Measurements from ENCODE around the gene SORCS3.

Gene SORCS3

DNA sequence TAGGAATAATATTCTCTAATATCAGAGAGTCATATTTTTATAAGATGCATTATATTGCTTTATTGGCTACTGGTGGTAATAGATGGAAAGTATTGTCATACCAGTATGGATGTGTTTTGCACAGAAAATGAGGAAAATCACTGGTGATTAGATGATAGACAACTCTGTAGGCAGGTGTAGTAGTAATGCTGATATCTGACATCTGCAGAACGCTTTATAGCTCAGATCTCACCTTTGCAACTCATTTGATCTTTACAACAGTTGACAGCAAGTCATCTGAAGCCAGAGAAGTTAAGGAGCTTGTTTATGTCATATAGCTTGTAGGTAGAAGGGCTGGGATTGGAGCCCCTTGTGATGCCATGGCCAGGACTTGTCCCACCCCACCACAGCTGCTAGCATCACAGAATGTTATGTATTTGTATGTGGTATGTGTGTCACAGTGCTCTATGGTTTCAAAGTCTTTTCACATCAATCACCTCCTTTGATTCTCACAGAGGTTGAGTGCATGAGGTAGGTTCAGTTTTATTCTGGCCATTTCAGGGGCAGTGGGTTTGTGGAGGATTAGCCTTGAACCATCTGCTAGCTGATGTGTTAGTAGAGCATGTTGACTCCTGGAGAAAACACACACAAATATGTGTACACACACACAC lies 140.0 kb downstream of the SORCS3 start:
- TF ChIP-seq, protein P1, sequence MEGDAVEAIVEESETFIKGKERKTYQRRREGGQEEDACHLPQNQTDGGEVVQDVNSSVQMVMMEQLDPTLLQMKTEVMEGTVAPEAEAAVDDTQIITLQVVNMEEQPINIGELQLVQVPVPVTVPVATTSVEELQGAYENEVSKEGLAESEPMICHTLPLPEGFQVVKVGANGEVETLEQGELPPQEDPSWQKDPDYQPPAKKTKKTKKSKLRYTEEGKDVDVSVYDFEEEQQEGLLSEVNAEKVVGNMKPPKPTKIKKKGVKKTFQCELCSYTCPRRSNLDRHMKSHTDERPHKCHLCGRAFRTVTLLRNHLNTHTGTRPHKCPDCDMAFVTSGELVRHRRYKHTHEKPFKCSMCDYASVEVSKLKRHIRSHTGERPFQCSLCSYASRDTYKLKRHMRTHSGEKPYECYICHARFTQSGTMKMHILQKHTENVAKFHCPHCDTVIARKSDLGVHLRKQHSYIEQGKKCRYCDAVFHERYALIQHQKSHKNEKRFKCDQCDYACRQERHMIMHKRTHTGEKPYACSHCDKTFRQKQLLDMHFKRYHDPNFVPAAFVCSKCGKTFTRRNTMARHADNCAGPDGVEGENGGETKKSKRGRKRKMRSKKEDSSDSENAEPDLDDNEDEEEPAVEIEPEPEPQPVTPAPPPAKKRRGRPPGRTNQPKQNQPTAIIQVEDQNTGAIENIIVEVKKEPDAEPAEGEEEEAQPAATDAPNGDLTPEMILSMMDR (IDR thresholded peaks at IDR 0.05; ENCODE audit: low read length, missing control alignments) = no peak
- DNase-seq (ENCODE audit: low read depth) = no peak

DNA sequence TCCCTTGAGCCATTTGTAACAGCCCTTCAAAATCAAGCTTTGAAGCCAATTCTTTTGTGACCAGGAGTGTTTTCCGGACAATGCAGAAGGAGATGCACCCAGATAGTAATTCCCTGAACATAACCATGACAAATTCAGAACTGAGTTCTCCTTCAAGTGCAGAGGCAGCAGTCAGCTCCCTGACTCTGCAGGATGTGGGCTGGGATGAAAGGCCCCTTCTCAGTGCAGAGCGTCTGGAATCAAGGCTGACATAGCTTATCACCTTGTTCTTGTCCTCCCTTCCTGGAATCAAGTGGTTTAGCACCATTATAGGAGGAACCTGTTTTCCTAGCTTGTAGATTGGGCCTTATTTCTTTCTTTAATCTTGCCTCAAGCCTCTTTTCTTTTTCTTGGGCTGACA lies 143.4 kb downstream of the SORCS3 start:
- TF ChIP-seq, protein P1 (IDR thresholded peaks at IDR 0.05; ENCODE audit: low read length, missing control alignments) = no peak
- DNase-seq (ENCODE audit: low read depth) = no peak
- H3K4me3 ChIP-seq (replicated peaks; ENCODE audit: low read depth, low read length) = no peak overlapping the region

More for the DNA sequence above, 140.0 kb downstream of the SORCS3 start:
- no peak overlapping the region for H3K4me3 ChIP-seq (replicated peaks; ENCODE audit: low read depth, low read length)

- no peak overlapping the region for H3K4me3 ChIP-seq (replicated peaks; ENCODE audit: low read depth, low read length)
- TF ChIP-seq, protein P1 (IDR thresholded peaks at IDR 0.05; ENCODE audit: low read length, missing control alignments) = no peak
- no peak for DNase-seq (ENCODE audit: low read depth)
Observed at GRCh38 chr10:104791471-104791870, 150.4 kb downstream of the SORCS3 start.

- no peak overlapping the region for H3K4me3 ChIP-seq (replicated peaks; ENCODE audit: low read depth, low read length)
- no peak for DNase-seq (ENCODE audit: low read depth)
- TF ChIP-seq, protein P1 (IDR thresholded peaks at IDR 0.05; ENCODE audit: low read length, missing control alignments) = no peak
Observed at GRCh38 chr10:104795411-104795810, 154.3 kb downstream of the SORCS3 start.

- TF ChIP-seq, protein P1 (IDR thresholded peaks at IDR 0.05; ENCODE audit: low read length, missing control alignments) = no peak
- H3K4me3 ChIP-seq (replicated peaks; ENCODE audit: low read depth, low read length) = no peak overlapping the region
- DNase-seq (ENCODE audit: low read depth) = no peak
Observed at GRCh38 chr10:104796823-104797222, 155.7 kb downstream of the SORCS3 start.

GRCh38 chr10:104802941-104803340 lies 161.9 kb downstream of the SORCS3 start:
- H3K4me3 ChIP-seq (replicated peaks; ENCODE audit: low read depth, low read length) = no peak overlapping the region
- TF ChIP-seq, protein P1 (IDR thresholded peaks at IDR 0.05; ENCODE audit: low read length, missing control alignments) = no peak
- DNase-seq (ENCODE audit: low read depth) = no peak

DNA sequence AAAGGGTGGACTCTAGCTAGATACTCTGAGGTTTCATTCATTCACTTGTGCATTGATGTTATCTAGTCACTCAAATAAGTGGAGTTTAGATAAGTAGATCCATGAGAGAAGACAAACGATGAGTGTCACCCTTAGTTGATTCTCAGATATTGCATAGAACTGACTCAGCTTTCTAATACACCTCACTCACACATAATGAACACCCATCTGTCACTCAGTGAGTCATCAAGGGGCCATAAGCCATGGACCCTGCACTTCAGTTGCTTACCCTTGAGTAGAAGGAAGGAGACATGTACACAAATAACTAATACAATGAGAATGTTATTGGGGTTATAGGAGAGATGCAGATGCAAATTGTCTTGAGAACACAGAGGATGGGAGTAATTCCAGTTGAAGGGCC lies 163.8 kb downstream of the SORCS3 start:
- DNase-seq (ENCODE audit: low read depth) = no peak
- no peak overlapping the region for H3K4me3 ChIP-seq (replicated peaks; ENCODE audit: low read depth, low read length)
- TF ChIP-seq, protein P1 (IDR thresholded peaks at IDR 0.05; ENCODE audit: low read length, missing control alignments) = no peak
